Mesenchymal stem cell (in vitro differentiated cells and primary cell): ENCODE data around the gene PYGB.
A peak's percentile ranks its signal among the peaks of the same experiment; 100 is the strongest.

Experiments used
- DNase-seq: peaks from one replicate; pipeline ENCODE4 v3.0.0-alpha.2; 2013
- H2AFZ ChIP-seq: one replicate; pipeline ENCODE4 v1.6.1; 2013; ENCODE audit warnings: low read depth, mild to moderate bottlenecking, control low read depth, inconsistent platforms, low read length, moderate library complexity
- H2AK5ac ChIP-seq: 2 replicates; pipeline ENCODE4 v1.6.1; 2013; ENCODE audit warnings: low read length, moderate library complexity, mild to moderate bottlenecking, inconsistent platforms; ENCODE audit not compliant: severe bottlenecking
- H2BK120ac ChIP-seq: one replicate; pipeline ENCODE4 v1.6.1; 2013; ENCODE audit warnings: low read depth, mild to moderate bottlenecking, inconsistent platforms, low read length, moderate library complexity
- H2BK12ac ChIP-seq, 2 experiments: one replicate each; pipeline ENCODE4 v1.6.1; 2013; ENCODE audit warnings: inconsistent platforms in 2 of 2, low read length in 2 of 2, mild to moderate bottlenecking in 2 of 2, moderate library complexity in 2 of 2, control low read depth in 1 of 2
- H2BK15ac ChIP-seq: one replicate; pipeline ENCODE4 v1.6.1; 2013; ENCODE audit warnings: mild to moderate bottlenecking, low read depth, inconsistent platforms; ENCODE audit not compliant: poor library complexity, severe bottlenecking
- H2BK5ac ChIP-seq: 2 replicates; pipeline ENCODE4 v1.6.1; 2013; ENCODE audit warnings: low read depth, mild to moderate bottlenecking, low read length, control low read depth, inconsistent platforms; ENCODE audit not compliant: poor library complexity, severe bottlenecking
- H3K14ac ChIP-seq, 2 experiments: one replicate each; pipeline ENCODE4 v1.6.1; 2013; ENCODE audit warnings: inconsistent platforms in 2 of 2, low read length in 2 of 2, control low read depth in 1 of 2, mild to moderate bottlenecking in 1 of 2, moderate library complexity in 1 of 2
- H3K18ac ChIP-seq, 2 experiments: one replicate each; pipeline ENCODE4 v1.6.1; 2013; ENCODE audit warnings: inconsistent platforms in 2 of 2, low read length in 2 of 2, control low read depth in 1 of 2, low read depth in 1 of 2, mild to moderate bottlenecking in 1 of 2
- H3K23ac ChIP-seq, 2 experiments: one replicate each; pipeline ENCODE4 v1.6.1; 2013; ENCODE audit warnings: inconsistent platforms in 2 of 2, low read length in 2 of 2, mild to moderate bottlenecking in 2 of 2, moderate library complexity in 2 of 2, control low read depth in 1 of 2
- H3K27ac ChIP-seq: 2 replicates; pipeline ENCODE4 v1.5.1; 2013; ENCODE audit warnings: mild to moderate bottlenecking, moderate library complexity, low read length, control low read depth, inconsistent platforms; ENCODE audit not compliant: poor library complexity, severe bottlenecking
- H3K27me3 ChIP-seq, 2 experiments: 2 replicates each; pipeline versions ENCODE4 v1.6.1 to v1.7.0; 2013; ENCODE audit warnings: low read length in 2 of 2, mild to moderate bottlenecking in 2 of 2, moderate library complexity in 2 of 2, control low read depth in 1 of 2, inconsistent platforms in 1 of 2; ENCODE audit not compliant: control insufficient read depth in 1 of 2, insufficient read depth in 1 of 2
- H3K36me3 ChIP-seq, 2 experiments: 2 replicates each; pipeline versions ENCODE4 v1.6.1 to v1.7.0; 2013; ENCODE audit warnings: low read length in 2 of 2, control low read depth in 1 of 2, inconsistent platforms in 1 of 2, low read depth in 1 of 2, mild to moderate bottlenecking in 1 of 2; ENCODE audit not compliant: insufficient read depth in 2 of 2, control insufficient read depth in 1 of 2
- H3K4ac ChIP-seq, 2 experiments: one replicate each; pipeline ENCODE4 v1.6.1; 2013; ENCODE audit warnings: inconsistent platforms in 2 of 2, low read length in 2 of 2, mild to moderate bottlenecking in 2 of 2, moderate library complexity in 2 of 2, control low read depth in 1 of 2, low read depth in 1 of 2
- H3K4me1 ChIP-seq: 2 replicates; pipeline ENCODE4 v1.6.1; 2013; ENCODE audit warnings: low read depth, low read length, control low read depth; ENCODE audit not compliant: control insufficient read depth, insufficient read depth
- H3K4me2 ChIP-seq: 2 replicates; pipeline ENCODE4 v1.6.1; 2013; ENCODE audit warnings: low read length, mild to moderate bottlenecking, inconsistent platforms; ENCODE audit not compliant: poor library complexity, severe bottlenecking
- H3K4me3 ChIP-seq, 2 experiments: 2 replicates each; pipeline versions ENCODE4 v1.5.1 to v1.7.0; 2013; ENCODE audit warnings: low read length in 2 of 2, mild to moderate bottlenecking in 2 of 2, control low read depth in 1 of 2, low read depth in 1 of 2; ENCODE audit not compliant: insufficient read depth in 1 of 2
- H3K79me1 ChIP-seq: replicated peaks from 2 replicates; pipeline ENCODE4 v1.6.1; 2013; ENCODE audit warnings: mild to moderate bottlenecking, control low read depth, low read length, inconsistent platforms; ENCODE audit not compliant: poor library complexity, severe bottlenecking
- H3K9ac ChIP-seq: 2 replicates; pipeline ENCODE4 v1.7.0; 2013; ENCODE audit warnings: mild to moderate bottlenecking, low read length, moderate library complexity
- H3K9me3 ChIP-seq: 2 replicates; pipeline ENCODE4 v1.7.0; 2013; ENCODE audit warnings: mild to moderate bottlenecking, low read length; ENCODE audit not compliant: control insufficient read depth
- H4K8ac ChIP-seq: one replicate; pipeline ENCODE4 v1.6.1; 2013; ENCODE audit warnings: inconsistent platforms, mild to moderate bottlenecking, low read length, moderate library complexity
- H4K91ac ChIP-seq: one replicate; pipeline ENCODE4 v1.6.1; 2013; ENCODE audit warnings: mild to moderate bottlenecking, low read length, inconsistent platforms
- WGBS: methylation state at CpG from one replicate; pipeline ENCODE4 v1.1.7; 2013; ENCODE audit warnings: mixed read lengths; 5-methylcytosine and 5-hydroxymethylcytosine counted together

Gene PYGB

GRCh38 chr20:25203089-25203488 is 44.8 kb upstream of the PYGB start:
- no peak overlapping the region for H2BK120ac ChIP-seq
- no peak overlapping the region for H3K18ac ChIP-seq
- H3K36me3 ChIP-seq: peaks cover 0 to 21% of the 10 kb centered on the region in 2 experiments
- no peak overlapping the region for H4K91ac ChIP-seq
- H3K79me1 ChIP-seq: peaks cover 16% of the 10 kb centered on the region
- 100% methylated on average over 1 of the region's 2 CpGs for WGBS
- H3K27me3 ChIP-seq: no peaks in the 10 kb centered on the region
- no peak overlapping the region for H2AK5ac ChIP-seq
- no peak overlapping the region for H2BK12ac ChIP-seq
- H2BK15ac ChIP-seq: no peak overlapping the region
- no peak overlapping the region for H3K9ac ChIP-seq
- no peak overlapping the region for H2AFZ ChIP-seq
- H3K4ac ChIP-seq: no peak overlapping the region
- no peak overlapping the region for H4K8ac ChIP-seq
- H3K4me2 ChIP-seq: no peak overlapping the region
- H3K27ac ChIP-seq: no peak overlapping the region
- no peak overlapping the region for H3K4me3 ChIP-seq
- no peaks in the 10 kb centered on the region for H3K9me3 ChIP-seq
- H3K4me1 ChIP-seq: peaks cover 34% of the 10 kb centered on the region
- no peak for DNase-seq
- H3K14ac ChIP-seq: no peak overlapping the region
- no peak overlapping the region for H2BK5ac ChIP-seq
- H3K23ac ChIP-seq: no peak overlapping the region

GRCh38 chr20:25203871-25204320 is 44.0 kb upstream of the PYGB start:
- WGBS: no CpG with 5 or more reads among the region's 1 CpG

GRCh38 chr20:25204550-25205276 is 43.2 kb upstream of the PYGB start:
- H2BK12ac ChIP-seq: no peak overlapping the region
- no peak overlapping the region for H2BK15ac ChIP-seq
- no peak overlapping the region for H3K27ac ChIP-seq
- H3K36me3 ChIP-seq: peaks cover 2 to 20% of the 10 kb centered on the region in 2 experiments
- peaks cover 17% of the 10 kb centered on the region for H3K79me1 ChIP-seq
- no peak overlapping the region for H3K4me2 ChIP-seq
- peak overlapping the region in 1 of 2 experiments; percentile 28 for H3K23ac ChIP-seq
- no peak overlapping the region for H3K9ac ChIP-seq
- H3K4ac ChIP-seq: no peak overlapping the region
- H3K27me3 ChIP-seq: no peaks in the 10 kb centered on the region
- no peak overlapping the region for H4K91ac ChIP-seq
- no peak overlapping the region for H2AFZ ChIP-seq
- no peak overlapping the region for H4K8ac ChIP-seq
- H3K9me3 ChIP-seq: no peaks in the 10 kb centered on the region
- peak overlapping the region; percentile 74 for H2AK5ac ChIP-seq
- no peak overlapping the region for H3K4me3 ChIP-seq
- DNase-seq: no peak
- no peak overlapping the region for H3K14ac ChIP-seq
- no peak overlapping the region for H2BK120ac ChIP-seq
- no peak overlapping the region for H2BK5ac ChIP-seq
- WGBS: 96% methylated on average over 9 of the region's 9 CpGs
- H3K18ac ChIP-seq: no peak overlapping the region
- H3K4me1 ChIP-seq: peaks cover 27% of the 10 kb centered on the region

More at GRCh38 chr20:25203871-25204320, 44.0 kb upstream of the PYGB start:
- H3K23ac ChIP-seq: no peak overlapping the region
- H2AK5ac ChIP-seq: no peak overlapping the region
- H3K4me1 ChIP-seq: peaks cover 30% of the 10 kb centered on the region
- peaks cover 0 to 20% of the 10 kb centered on the region in 2 experiments for H3K36me3 ChIP-seq
- no peak for DNase-seq
- no peak overlapping the region for H3K4ac ChIP-seq
- H3K4me2 ChIP-seq: no peak overlapping the region
- no peak overlapping the region for H4K8ac ChIP-seq
- H3K79me1 ChIP-seq: peaks cover 16% of the 10 kb centered on the region
- H3K27me3 ChIP-seq: no peaks in the 10 kb centered on the region
- H2BK12ac ChIP-seq: no peak overlapping the region
- H3K18ac ChIP-seq: no peak overlapping the region
- H3K9ac ChIP-seq: peak overlapping the region; percentile 11
- H2BK5ac ChIP-seq: no peak overlapping the region
- H3K9me3 ChIP-seq: no peaks in the 10 kb centered on the region
- no peak overlapping the region for H3K4me3 ChIP-seq
- H2BK15ac ChIP-seq: no peak overlapping the region
- no peak overlapping the region for H2BK120ac ChIP-seq
- no peak overlapping the region for H4K91ac ChIP-seq
- H3K27ac ChIP-seq: no peak overlapping the region
- H3K14ac ChIP-seq: no peak overlapping the region
- no peak overlapping the region for H2AFZ ChIP-seq

- H2BK15ac ChIP-seq: no peak overlapping the region
- H3K4me2 ChIP-seq: no peak overlapping the region
- H3K14ac ChIP-seq: no peak overlapping the region
- no peak overlapping the region for H3K4ac ChIP-seq
- peak overlapping the region; percentile 72 for H4K91ac ChIP-seq
- H3K18ac ChIP-seq: no peak overlapping the region
- peak overlapping the region; percentile 22 for H4K8ac ChIP-seq
- H2AK5ac ChIP-seq: peak overlapping the region; percentile 37
- H2BK5ac ChIP-seq: no peak overlapping the region
- H3K27ac ChIP-seq: no peak overlapping the region
- H3K23ac ChIP-seq: peak overlapping the region in 1 of 2 experiments; percentile 28
- H3K36me3 ChIP-seq: peaks cover 9 to 28% of the 10 kb centered on the region in 2 experiments
- H3K9ac ChIP-seq: no peak overlapping the region
- H2BK120ac ChIP-seq: no peak overlapping the region
- no peak overlapping the region for H3K4me3 ChIP-seq
- DNase-seq: no peak
- no peak overlapping the region for H2AFZ ChIP-seq
- peaks cover 26% of the 10 kb centered on the region for H3K4me1 ChIP-seq
- H3K9me3 ChIP-seq: no peaks in the 10 kb centered on the region
- H2BK12ac ChIP-seq: no peak overlapping the region
- 88% methylated on average over 21 of the region's 21 CpGs for WGBS
- peaks cover 23% of the 10 kb centered on the region for H3K79me1 ChIP-seq
- H3K27me3 ChIP-seq: no peaks in the 10 kb centered on the region
Measured at GRCh38 chr20:25205277-25206062, 42.4 kb upstream of the PYGB start.
